ENCODE measurements around the gene ROBO2.

The ROBO2 gene

GRCh38 chr3:76998555-76998954, 41.3 kb upstream of the ROBO2 start:
- H3K36me3 ChIP-seq (ENCODE audit: insufficient read depth), result no peaks in the 10 kb centered on the region
- no peak overlapping the region for H2AFZ ChIP-seq (ENCODE audit: low read depth)
- H3K79me2 ChIP-seq (ENCODE audit: insufficient read depth, low read depth), result no peaks in the 10 kb centered on the region
- no peaks in the 10 kb centered on the region for H4K20me1 ChIP-seq (ENCODE audit: insufficient read depth)
- no peak for TF ChIP-seq CTCF (conservative IDR thresholded peaks at IDR 0.05; ENCODE audit: low read depth, low read length)
- H3K27ac ChIP-seq, result no peak overlapping the region
- no peak overlapping the region for H3K4me3 ChIP-seq (IDR thresholded peaks at IDR 0.05; ENCODE audit: insufficient read depth, low read depth, low read length)
- no peaks in the 10 kb centered on the region for H3K27me3 ChIP-seq (ENCODE audit: insufficient read depth, low read depth)
- no peaks in the 10 kb centered on the region for H3K4me1 ChIP-seq (ENCODE audit: low read depth, poor library complexity, severe bottlenecking)
- H3K9ac ChIP-seq, result no peak overlapping the region
- no peak overlapping the region for H3K4me2 ChIP-seq

GRCh38 chr3:77001062-77001701, 38.7 kb upstream of the ROBO2 start:
- Histone ChIP-seq H3K27me3 (ENCODE audit: insufficient read depth, low read depth) (no peaks in the 10 kb centered on the region), H3K36me3 (ENCODE audit: insufficient read depth) (no peaks in the 10 kb centered on the region), H3K9ac (no peak overlapping the region), H3K79me2 (ENCODE audit: insufficient read depth, low read depth) (no peaks in the 10 kb centered on the region), H3K4me3 (IDR thresholded peaks at IDR 0.05; ENCODE audit: insufficient read depth, low read depth, low read length) (no peak overlapping the region), H3K27ac (no peak overlapping the region), H4K20me1 (ENCODE audit: insufficient read depth) (no peaks in the 10 kb centered on the region), H3K4me1 (ENCODE audit: low read depth, poor library complexity, severe bottlenecking) (no peaks in the 10 kb centered on the region), H3K4me2 (no peak overlapping the region), H2AFZ (ENCODE audit: low read depth) (no peak overlapping the region)
- TF ChIP-seq CTCF (conservative IDR thresholded peaks at IDR 0.05; ENCODE audit: low read depth, low read length), result no peak

GRCh38 chr3:77014226-77014625, 25.7 kb upstream of the ROBO2 start:
- Histone ChIP-seq H3K79me2 (ENCODE audit: insufficient read depth, low read depth) (no peaks in the 10 kb centered on the region), H3K4me3 (IDR thresholded peaks at IDR 0.05; ENCODE audit: insufficient read depth, low read depth, low read length) (no peak overlapping the region), H3K9ac (no peak overlapping the region), H2AFZ (ENCODE audit: low read depth) (no peak overlapping the region), H3K4me2 (no peak overlapping the region), H3K36me3 (ENCODE audit: insufficient read depth) (no peaks in the 10 kb centered on the region), H3K27me3 (ENCODE audit: insufficient read depth, low read depth) (no peaks in the 10 kb centered on the region), H3K4me1 (ENCODE audit: low read depth, poor library complexity, severe bottlenecking) (no peaks in the 10 kb centered on the region), H3K27ac (no peak overlapping the region), H4K20me1 (ENCODE audit: insufficient read depth) (no peaks in the 10 kb centered on the region)
- no peak for TF ChIP-seq CTCF (conservative IDR thresholded peaks at IDR 0.05; ENCODE audit: low read depth, low read length)

GRCh38 chr3:77025471-77025870, 14.4 kb upstream of the ROBO2 start:
- TF ChIP-seq CTCF (conservative IDR thresholded peaks at IDR 0.05; ENCODE audit: low read depth, low read length), result no peak
- H3K27ac ChIP-seq, result no peak overlapping the region
- H3K9ac ChIP-seq, result no peak overlapping the region
- no peaks in the 10 kb centered on the region for H3K4me1 ChIP-seq (ENCODE audit: low read depth, poor library complexity, severe bottlenecking)
- H3K27me3 ChIP-seq (ENCODE audit: insufficient read depth, low read depth), result no peaks in the 10 kb centered on the region
- H3K4me3 ChIP-seq (IDR thresholded peaks at IDR 0.05; ENCODE audit: insufficient read depth, low read depth, low read length), result no peak overlapping the region
- no peaks in the 10 kb centered on the region for H3K36me3 ChIP-seq (ENCODE audit: insufficient read depth)
- H2AFZ ChIP-seq (ENCODE audit: low read depth), result no peak overlapping the region
- H4K20me1 ChIP-seq (ENCODE audit: insufficient read depth), result no peaks in the 10 kb centered on the region
- H3K79me2 ChIP-seq (ENCODE audit: insufficient read depth, low read depth), result no peaks in the 10 kb centered on the region
- no peak overlapping the region for H3K4me2 ChIP-seq
